ENCODE data around the gene COL6A1.

Gene COL6A1

DNA sequence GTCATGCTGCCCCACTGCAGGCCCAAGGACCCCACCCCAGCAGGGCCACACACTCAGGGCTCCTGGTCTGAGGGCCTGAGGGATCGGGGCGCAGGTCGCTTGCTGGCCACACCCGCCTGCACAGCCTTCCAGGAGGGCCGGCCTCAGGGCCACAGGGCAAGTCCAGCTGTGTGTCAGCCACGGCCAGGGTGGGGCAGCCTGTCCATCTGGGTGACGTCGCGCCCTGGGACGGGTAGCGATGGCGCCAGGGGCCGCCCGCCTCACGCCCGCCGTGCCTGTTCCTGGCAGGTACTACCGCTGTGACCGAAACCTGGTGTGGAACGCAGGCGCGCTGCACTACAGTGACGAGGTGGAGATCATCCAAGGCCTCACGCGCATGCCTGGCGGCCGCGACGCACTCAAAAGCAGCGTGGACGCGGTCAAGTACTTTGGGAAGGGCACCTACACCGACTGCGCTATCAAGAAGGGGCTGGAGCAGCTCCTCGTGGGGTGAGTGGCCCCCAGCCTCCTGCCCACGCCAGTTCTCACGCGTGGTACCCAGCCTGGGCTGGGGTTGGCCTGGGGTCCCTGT is 2.5 kb downstream of the COL6A1 start:
- DNase-seq: no peak

DNA sequence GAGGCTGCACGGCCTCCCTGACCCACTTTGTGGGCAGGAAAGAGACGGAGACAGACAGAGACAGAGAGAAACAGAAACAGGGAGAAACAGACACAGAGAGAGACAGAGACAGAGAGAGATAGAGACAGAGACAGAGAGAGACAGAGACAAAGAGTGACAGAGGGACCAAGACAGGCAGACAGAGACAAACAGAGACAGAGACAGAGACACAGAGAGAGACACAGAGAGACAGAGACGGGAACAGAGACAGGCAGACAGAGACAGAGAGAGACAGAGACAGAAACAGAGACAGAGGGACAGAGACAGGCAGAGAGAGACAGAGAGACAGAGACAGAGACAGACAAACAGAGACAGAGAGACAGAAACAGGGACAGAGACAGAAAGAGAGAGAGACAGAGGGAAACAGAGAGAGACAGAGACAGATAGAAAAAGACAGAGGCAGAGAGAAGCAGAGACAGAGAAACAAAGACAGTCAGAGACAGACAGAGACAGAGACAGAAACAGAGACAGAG is 3.1 kb downstream of the COL6A1 start:
- DNase-seq: no peak

DNA sequence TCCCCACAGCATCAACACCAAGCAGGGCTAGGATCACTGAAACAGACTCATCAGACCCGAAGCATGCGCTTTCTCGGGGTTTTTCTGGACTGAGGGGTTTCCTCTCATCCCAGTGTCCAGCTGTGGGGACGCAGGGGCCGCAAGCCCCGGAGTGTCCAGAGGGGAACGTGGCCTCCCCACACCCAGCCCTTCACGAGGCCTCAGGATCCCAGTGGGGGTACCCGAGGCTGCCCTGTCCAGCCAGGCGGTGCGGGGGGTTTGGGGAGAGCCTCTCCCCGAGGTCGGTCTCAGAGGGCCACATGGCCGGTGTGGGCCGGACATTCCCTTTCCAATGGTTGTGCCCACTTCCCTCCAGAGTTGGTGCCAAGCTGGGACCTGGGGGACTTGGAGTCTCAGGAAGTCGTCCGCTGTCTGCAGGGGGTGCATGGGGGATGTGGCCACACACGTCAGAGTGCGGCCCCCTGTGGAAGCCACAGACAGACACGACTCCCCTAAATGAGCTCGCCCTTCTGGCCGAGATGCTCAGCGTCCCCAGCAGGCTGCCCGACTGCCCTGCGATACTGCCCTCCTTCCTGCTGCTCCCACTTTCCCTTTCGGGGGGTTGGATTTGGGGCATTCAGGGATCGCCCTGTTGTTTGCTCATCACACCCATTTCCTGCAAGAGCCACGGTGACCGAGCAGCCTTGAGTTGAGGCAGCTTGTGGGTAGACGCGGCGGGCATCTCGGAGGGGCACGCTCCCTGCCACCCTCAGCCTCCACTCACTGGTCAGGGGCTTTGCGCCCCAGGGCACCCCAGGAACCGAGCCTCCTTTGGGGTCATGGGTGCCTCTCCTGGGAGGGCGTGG is 4.1 kb downstream of the COL6A1 start:
- no peak for DNase-seq

DNA sequence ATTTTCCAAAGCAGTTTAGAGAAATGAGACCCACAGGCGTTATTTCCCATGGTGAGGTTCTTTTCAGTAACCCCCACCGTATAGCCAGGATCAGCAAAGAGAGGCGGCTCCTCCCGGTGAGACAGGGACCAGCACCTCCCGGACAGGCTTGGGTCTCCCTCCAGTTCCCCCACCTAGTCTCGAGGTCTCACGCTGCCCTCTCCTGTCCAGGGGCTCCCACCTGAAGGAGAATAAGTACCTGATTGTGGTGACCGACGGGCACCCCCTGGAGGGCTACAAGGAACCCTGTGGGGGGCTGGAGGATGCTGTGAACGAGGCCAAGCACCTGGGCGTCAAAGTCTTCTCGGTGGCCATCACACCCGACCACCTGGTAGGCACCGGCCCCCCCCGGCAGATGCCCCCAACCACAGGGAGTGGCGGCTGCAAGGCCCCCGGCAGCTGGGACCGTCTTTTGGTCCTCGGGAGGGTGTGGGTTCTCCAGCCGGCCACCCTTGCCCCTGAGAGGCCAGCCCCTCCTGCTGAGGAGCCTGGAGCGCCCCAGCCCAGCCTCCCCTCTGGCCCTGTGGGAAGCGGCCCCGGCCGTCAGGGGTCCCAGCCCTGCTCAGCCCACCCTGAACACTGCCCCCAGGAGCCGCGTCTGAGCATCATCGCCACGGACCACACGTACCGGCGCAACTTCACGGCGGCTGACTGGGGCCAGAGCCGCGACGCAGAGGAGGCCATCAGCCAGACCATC is 4.9 kb downstream of the COL6A1 start:
- DNase-seq: no peak

DNA sequence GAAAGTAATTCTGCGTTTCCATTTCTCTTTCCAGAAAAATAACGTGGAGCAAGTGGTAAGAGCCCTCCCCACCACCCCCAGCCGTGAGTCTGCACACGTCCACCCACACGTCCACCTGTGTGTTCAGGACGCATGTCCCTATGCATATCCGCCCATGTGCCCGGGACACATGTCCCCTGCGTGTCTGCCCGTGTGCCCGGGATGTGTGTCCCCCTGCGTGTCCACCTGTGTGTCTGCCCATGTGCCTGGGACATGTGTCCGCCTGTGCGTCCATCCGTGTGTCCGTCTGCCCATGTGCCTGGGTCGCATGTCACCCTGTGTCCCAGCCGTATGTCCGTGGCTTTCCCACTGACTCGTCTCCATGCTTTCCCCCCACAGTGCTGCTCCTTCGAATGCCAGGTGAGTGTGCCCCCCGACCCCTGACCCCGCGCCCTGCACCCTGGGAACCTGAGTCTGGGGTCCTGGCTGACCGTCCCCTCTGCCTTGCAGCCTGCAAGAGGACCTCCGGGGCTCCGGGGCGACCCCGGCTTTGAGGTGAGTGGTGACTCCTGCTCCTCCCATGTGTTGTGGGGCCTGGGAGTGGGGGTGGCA is 5.6 kb downstream of the COL6A1 start:
- DNase-seq: no peak

DNA sequence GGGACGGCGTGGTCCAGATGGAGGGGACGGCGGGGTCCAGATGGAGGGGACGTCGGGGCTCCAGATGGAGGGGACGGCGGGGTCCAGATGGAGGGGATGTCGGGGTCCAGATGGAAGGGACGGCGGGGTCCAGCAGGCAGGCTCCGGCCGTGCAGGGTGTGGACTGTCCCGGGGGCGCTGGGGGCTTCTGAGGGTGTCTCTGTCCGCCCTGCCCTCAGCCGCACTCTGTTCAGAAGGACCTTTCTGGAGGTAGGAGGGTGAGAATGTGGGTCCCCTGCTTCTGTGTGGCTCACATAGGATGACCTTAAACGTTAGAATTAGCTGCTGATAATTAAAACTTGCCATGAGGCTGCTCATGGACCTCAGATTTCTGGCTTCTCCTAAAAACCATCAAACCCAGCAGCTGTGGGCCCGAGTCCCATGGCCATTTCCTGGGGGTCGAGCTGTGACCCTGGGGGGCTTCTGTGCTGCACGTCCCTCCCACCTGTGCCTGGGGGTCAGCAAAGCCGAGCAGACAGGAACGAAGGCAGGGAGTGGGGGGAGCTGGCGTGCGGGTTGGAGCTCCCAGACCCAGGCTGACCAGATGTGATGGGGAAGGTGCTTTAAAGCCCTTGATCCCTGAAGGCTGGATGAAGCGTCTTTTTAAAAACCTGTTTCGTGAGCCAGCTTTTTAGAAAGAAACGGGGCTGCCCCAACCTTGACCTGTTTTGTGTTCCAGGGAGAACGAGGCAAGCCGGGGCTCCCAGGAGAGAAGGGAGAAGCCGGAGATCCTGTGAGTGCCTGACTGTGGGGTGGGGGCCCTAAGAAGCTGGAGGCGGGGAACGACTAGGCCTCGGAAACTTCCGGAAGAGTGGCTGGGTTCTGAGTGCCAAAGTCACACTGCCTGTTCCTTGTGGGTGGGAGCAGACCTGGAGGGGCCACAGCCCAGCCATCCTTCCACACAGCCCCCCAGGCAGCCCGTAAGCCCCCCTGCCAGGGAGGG is 7.1 kb downstream of the COL6A1 start:
- DNase-seq: no peak

DNA sequence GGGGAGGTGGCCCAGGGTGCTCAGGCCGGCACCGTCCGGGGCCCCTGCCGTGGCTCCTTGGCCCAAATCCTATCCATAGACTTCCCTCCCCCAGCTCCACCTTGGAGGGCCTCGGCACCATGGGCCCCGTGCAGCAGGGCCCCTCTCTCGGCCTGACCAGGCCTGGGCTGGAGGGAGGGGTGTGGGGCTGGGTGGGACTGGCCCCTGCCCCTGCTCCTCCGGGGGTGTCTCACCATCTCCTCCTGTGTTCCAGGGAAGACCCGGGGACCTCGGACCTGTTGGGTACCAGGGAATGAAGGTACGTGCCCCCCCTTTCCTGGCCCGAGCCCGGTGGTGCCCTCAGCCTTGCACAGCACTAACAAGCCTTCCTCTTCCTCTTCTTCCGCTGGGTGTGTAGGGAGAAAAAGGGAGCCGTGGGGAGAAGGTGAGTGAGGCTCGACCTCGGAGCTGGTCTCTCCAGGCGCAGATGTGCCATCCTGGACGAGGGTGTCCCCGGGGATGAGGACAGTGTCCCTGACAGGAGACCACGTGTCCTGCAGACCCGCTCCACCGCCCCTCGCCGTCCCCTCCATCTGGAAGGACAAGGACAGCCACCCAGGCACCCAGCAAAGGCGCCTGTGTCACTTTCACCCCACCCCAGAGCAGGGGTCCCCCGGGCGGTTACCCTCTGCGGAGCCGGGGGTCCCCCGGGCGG is 7.9 kb downstream of the COL6A1 start:
- no peak for DNase-seq

DNA sequence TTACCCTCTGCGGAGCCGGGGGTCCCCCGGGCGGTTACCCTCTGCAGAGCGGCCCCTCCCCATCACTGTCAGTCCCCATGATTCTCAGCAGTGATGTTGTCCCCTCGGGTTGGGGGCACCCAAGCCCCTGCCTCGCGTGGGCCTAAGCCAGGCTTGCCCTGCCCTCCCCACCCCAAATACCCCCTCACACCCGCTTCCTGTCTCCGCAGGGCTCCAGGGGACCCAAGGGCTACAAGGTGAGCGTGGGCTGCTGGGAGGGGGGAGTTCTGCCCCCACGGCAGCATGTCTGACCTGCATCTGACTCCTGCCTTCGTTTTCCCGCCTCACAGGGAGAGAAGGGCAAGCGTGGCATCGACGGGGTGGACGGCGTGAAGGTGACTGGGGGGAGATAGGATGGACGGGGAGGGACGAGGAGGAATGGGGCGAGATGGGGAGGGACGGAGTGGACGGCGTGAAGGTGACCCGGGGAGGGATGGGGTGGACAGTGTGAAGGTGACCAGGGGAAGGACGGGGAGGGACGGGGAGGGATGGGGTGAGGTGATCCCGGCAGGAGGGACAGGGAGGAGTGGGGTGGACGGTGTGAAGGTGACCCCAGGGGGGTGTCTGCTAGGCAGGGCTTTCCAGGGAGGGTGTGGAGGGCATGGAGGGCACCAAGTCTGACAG is 8.6 kb downstream of the COL6A1 start:
- DNase-seq: no peak

DNA sequence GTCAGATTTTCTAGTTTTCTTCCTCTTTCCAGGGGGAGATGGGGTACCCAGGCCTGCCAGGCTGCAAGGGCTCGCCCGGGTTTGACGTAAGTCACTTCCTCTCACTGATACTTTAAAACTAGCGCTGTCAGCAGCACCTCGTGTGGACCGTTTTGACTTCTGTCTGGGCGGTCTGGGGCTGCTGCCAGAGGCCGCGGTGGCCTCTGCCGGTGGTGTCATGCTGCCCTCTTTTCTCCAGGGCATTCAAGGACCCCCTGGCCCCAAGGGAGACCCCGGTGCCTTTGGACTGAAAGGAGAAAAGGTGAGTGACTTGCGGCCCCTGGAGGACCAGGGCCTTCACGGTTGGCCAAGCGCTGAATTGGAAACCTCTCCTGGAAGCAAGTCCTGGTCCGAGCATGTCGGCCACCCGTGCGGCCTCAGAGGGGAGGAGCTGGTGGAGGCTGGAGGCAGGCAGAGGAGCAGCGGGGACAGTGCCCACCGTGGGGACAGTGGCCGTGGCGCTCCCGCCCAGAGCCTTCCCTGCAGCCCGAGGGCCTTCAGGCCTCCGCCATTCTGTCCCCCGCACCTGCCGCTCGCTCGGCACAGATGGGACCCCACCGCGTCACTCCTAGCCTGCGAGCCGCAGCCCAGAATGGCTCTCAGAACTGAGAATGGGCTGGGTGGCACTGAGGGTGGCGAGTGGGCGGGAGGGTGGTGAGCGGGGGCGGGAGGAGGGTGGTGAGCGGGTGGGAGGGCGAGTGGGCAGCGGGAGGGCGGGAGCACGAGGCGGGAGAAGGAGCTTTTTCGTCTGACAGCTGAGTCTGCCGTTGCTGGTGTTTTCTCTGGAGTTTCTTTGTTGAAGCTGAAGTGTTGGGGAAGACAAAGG is 9.4 kb downstream of the COL6A1 start:
- no peak for DNase-seq

DNA sequence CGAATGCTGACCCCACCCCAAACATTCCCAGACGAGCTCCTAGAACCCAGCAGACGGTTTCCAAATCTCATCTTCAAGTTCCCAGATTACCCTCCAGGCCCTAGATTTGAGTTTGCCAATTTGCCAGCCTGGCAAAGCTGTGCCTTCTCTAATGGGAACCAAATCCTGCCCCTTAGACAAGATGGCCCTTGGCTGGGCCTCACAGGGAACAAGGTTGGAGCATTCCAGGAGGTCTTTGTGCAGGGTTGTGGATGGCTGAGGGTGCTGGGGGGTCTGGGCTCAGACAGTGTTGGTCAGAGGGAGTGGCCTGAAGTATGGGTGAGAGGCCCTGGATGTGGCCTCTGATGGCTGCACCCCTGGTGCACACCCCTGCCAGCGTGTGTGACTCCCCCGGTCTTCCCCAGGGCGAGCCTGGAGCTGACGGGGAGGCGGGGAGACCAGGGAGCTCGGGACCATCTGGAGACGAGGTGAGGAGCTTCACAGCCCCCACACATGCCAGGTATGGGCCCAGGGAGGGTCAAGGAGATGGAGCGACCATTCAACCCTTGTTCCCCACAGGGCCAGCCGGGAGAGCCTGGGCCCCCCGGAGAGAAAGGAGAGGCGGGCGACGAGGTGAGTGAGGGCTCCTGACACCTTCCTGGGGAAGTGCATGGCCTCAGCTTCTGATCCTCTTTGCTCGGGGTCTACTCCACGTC is 10.2 kb downstream of the COL6A1 start:
- no peak for DNase-seq

DNA sequence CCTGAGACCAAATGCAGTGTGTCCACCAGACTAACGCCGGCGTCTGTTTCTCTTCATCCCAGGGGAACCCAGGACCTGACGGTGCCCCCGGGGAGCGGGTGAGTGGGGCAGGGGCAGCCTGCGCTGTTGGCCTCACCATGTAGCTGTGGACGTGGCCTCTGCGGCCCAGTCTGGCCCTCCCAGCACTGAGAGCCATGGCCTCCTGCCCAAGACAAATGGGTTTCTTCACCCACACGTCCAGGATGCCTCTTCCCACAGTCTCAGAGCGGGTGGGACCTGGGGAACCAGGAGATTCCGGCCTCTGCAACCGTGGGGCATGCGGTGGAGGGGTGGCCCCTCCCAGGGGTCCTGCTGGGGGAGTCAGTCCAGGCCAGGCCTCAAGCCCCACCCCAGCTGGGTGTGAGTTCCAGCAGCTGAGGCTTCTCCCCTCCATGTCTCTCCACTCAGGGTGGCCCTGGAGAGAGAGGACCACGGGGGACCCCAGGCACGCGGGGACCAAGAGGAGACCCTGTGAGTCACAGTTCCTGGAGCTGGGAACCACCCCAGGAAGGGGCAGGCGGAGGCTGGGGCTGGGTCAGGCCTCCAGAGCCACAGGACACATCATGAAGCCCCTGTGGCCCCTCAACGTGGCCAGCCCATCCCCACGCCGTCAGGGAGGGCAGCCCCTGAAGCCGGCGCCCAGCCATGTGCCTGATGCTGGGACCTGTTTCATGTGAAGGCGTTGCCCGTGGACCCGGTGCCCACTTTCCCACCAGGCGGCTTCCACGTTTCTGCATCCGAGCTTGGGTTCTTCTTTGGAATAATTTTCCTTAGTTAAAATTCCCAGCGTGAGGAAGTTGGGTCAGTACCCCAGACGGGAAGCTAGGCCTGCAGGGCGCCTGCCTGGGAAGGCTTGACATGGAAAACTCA is 11.0 kb downstream of the COL6A1 start:
- no peak for DNase-seq

DNA sequence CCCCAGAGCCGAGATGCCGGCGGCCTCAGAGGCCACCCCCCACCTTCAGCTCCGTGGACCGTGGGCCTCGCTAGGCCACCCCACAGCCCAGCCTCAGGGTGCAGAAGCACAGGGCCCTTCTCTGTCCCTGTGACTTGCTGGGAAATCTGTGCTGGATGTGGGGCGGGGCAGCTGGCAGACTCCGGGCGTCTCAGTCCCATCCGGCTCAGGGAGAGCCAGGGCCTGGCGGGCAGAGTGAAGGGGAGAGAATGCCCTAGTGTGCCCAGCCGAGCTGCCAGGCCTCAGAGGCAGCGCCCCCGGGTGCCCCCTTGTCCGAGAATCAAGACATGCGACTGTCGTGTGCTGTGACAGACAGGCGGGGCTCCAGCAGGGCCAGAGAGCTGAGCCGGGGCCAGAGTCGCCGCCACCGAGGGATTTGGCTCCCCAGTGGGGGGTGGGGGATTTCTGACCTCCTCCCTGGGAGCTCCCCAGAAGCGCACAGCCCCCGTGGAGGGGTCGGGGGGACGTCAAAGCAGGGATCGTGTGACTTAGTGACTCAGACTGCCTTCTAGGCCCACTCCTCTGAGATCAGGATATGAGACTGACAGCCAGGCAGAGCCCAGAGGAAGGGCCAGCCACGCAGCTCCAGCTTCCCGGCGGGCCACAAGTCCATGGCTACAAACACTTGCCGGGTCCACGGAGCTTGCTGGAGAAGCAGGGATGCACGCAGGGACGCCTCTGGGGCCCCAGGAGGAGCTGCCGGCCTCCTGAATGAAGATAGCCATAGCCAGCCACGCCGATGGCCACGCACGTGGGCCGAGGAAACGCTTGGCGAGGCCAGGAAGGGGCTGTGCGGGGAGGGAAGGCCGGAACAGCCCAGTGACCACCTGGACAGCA is 11.9 kb downstream of the COL6A1 start:
- DNase-seq: no peak

DNA sequence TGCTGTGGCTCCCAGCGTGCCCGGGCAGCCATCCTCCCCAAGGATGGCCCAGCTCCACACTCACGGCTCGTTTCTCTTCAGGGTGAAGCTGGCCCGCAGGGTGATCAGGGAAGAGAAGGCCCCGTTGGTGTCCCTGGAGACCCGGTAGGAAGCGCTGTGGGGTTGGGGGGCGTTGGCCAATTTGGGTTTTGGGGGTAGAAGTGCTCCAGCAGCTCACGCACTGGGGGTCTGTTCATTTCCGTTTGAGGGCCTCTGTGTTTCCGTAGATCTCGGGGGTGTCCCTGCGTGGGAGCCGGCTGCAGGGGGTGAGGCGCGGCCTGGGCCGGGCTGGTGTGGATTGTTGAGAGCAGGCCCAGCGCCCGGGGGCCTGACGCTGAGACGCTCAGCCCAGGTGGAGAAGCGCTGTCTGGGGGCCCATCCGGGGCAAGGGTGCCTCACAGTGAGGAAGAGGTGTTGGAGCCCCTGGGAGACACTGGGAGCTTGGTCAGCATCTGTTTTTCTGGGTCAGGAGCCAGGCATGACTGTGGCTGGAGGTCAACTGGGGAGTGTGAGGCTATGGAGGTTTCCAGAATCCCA is 12.6 kb downstream of the COL6A1 start:
- no peak for DNase-seq

DNA sequence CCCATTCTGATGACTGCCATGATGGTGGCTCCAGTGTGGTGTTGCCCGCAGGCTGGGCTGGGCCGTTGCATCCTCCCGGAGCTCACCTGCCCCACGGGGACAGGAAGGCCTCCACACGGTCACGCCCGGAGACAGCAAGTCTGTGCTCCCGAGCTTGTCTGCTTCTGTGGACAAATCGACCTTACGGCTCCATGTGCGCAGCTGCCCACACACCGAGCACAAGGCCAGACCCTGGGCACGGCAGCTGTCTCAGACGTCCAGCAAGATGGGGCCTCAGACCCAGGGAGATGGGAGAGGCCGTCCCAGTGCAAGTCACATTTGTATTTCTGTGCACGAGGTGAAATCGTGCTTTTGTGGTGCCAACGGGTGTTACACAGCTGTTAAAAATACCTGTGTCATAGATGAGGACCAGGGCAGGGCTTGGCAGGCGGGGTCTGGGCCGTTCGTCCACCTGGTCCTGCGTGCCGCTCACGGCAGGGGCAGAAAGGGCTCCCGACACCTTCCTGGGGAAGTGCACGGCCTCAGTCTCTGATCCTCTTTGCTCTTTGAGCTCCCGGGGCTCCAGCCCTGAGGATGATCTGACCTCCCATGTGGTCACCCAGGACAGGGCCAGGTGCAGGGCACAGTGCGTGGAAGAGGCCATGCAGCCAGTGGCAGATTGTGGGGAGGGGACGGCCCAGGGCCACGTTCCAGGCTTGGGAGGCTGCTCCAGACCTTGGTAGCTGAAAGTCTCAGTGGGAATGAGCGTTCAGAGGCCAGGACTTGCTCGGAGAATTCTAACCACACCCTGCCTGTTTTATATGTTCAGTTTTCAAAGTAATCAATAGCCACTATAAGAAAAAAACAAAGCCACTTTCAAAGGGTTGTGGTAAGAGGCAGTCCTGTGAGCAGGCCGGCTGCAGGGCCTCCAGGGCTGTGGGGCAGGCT is 13.5 kb downstream of the COL6A1 start:
- no peak for DNase-seq

DNA sequence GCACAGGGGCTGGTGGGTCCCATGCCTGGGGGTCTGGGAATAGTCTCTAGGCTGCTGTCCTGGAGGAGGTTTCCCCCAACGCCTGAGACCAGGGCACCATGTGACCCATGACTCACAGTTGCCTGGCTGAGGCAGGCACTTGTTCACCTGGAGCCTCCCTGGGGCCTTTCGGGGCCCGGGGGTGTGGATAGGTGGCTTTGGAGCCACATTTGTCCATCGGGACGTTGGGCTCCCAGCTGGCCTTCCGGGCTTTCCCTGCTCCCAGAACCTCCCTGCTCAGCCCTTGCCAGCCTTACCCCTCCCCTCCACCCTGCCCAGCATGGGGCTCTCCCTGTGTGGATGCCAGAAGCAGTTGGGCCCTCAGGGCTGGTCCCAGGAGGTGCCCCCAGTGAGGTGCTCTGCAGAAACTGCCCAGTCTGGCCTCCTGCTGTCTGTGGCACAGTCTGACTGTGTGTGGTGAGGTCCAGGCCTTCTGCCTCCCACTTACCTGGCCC is 14.2 kb downstream of the COL6A1 start:
- DNase-seq: no peak
